Vagina (tissue), 2 donors: ENCODE data around the gene PHF20.
A peak's percentile ranks its signal among the peaks of the same experiment; 100 is the strongest.

Experiments
- CTCF ChIP-seq, 3 experiments: fragments of 450-650 bp in 2 of 3; fragments of 200-600 bp in 1 of 3; sonication (generic) in 1 of 3; IDR thresholded peaks; one replicate each; pipeline ENCODE4 v1.5.1; 2017 to 2019; ENCODE audit warnings: antibody characterized with exemption in 3 of 3, mild to moderate bottlenecking in 2 of 3, moderate library complexity in 2 of 3
- POLR2A ChIP-seq, 2 donors: fragments of 450-650 bp; IDR thresholded peaks; one replicate each; pipeline ENCODE4 v1.6.1; 2017; ENCODE audit warnings: antibody characterized with exemption in 2 of 2, mild to moderate bottlenecking in 2 of 2, moderate library complexity in 2 of 2

GRCh38 chr20:35771689-35772562 is at the start of gene PHF20:
- TF ChIP-seq POLR2A (IDR thresholded peaks at IDR 0.05) = peak; percentile 8 to 82
- TF ChIP-seq CTCF (IDR thresholded peaks at IDR 0.05) = no peak
